GM18858 (cell line): Measurements from ENCODE around the gene SLC24A3.

Experiments used
- ATAC-seq: cut with Tn5 transposase; IDR thresholded peaks from one replicate; pipeline ENCODE4 v1.9.1; 2021; ENCODE audit not compliant: unreplicated experiment

SLC24A3 gene

GRCh38 chr20:19419396-19419795 is 207.0 kb downstream of the SLC24A3 start:
- ATAC-seq = no peak

GRCh38 chr20:19423097-19423899 is 210.9 kb downstream of the SLC24A3 start:
- ATAC-seq = no peak

- ATAC-seq = no peak
These were observed 211.6 kb downstream of the SLC24A3 start for GRCh38 chr20:19423900-19424620.

- no peak for ATAC-seq
These were observed 213.9 kb downstream of the SLC24A3 start for GRCh38 chr20:19426356-19426755.

- no peak for ATAC-seq
These were observed 215.0 kb downstream of the SLC24A3 start for GRCh38 chr20:19427480-19427879.

GRCh38 chr20:19427913-19428312 is 215.5 kb downstream of the SLC24A3 start:
- ATAC-seq = no peak

GRCh38 chr20:19428324-19428723 is 215.9 kb downstream of the SLC24A3 start:
- no peak for ATAC-seq

- ATAC-seq = no peak
These were observed 217.1 kb downstream of the SLC24A3 start for GRCh38 chr20:19429538-19429937.

- ATAC-seq = no peak
These were observed 218.3 kb downstream of the SLC24A3 start for GRCh38 chr20:19430641-19431315.

- ATAC-seq = no peak
These were observed 218.9 kb downstream of the SLC24A3 start for GRCh38 chr20:19431316-19431700.

GRCh38 chr20:19431906-19432305 is 219.5 kb downstream of the SLC24A3 start:
- no peak for ATAC-seq

GRCh38 chr20:19433371-19434350 is 221.2 kb downstream of the SLC24A3 start:
- peak; percentile 60 for ATAC-seq

- no peak for ATAC-seq
These were observed 222.9 kb downstream of the SLC24A3 start for GRCh38 chr20:19435316-19435715.

GRCh38 chr20:19435821-19436220 is 223.4 kb downstream of the SLC24A3 start:
- no peak for ATAC-seq

GRCh38 chr20:19438488-19438887 is 226.0 kb downstream of the SLC24A3 start:
- no peak for ATAC-seq

- ATAC-seq = no peak
These were observed 228.5 kb downstream of the SLC24A3 start for GRCh38 chr20:19440660-19441527.

GRCh38 chr20:19446246-19446645 is 233.8 kb downstream of the SLC24A3 start:
- no peak for ATAC-seq

GRCh38 chr20:19448632-19449031 is 236.2 kb downstream of the SLC24A3 start:
- no peak for ATAC-seq

- no peak for ATAC-seq
These were observed 236.6 kb downstream of the SLC24A3 start for GRCh38 chr20:19449051-19449450.
